ENCODE data around the gene HOXB7. TPM values are rescaled to one million over a fixed set of nuclear protein-coding genes. Genes with fewer than 3 reads are reported as not detected.

Gene HOXB7
- total RNA-seq, 1 donor from 2014 or later, result 8.5 TPM

- no peak for DNase-seq (ENCODE audit: low read depth, low spot score)
- peaks cover 8% of the 10 kb centered on the region for H3K4me1 Mint-ChIP-seq
- H3K4me3 Mint-ChIP-seq, result no peak overlapping the region
These were observed 28.3 kb upstream of the HOXB7 start for GRCh38 chr17:48639136-48639535.

GRCh38 chr17:48637323-48638260 lies 26.8 kb upstream of the HOXB7 start:
- H3K4me1 Mint-ChIP-seq, result peaks cover 8% of the 10 kb centered on the region
- no peak for TF ChIP-seq CTCF (conservative IDR thresholded peaks at IDR 0.05)
- H3K27ac Mint-ChIP-seq (ENCODE audit: unreplicated experiment), result no peak overlapping the region
- H3K4me3 Mint-ChIP-seq, result peak overlapping the region; percentile 54
- DNase-seq (ENCODE audit: low read depth, low spot score), result no peak
- no peaks in the 10 kb centered on the region for H3K36me3 Mint-ChIP-seq (ENCODE audit: low read depth)
- peaks cover 100% of the 10 kb centered on the region for H3K27me3 Mint-ChIP-seq (ENCODE audit: low read depth)
- H3K9me3 Mint-ChIP-seq, result no peaks in the 10 kb centered on the region

More at GRCh38 chr17:48639136-48639535, 28.3 kb upstream of the HOXB7 start:
- Mint-ChIP-seq H3K36me3 (ENCODE audit: low read depth) (no peaks in the 10 kb centered on the region), H3K27me3 (ENCODE audit: low read depth) (peaks cover 100% of the 10 kb centered on the region), H3K27ac (ENCODE audit: unreplicated experiment) (no peak overlapping the region), H3K9me3 (no peaks in the 10 kb centered on the region)
- TF ChIP-seq CTCF (conservative IDR thresholded peaks at IDR 0.05), result no peak

GRCh38 chr17:48636177-48637018 lies 25.6 kb upstream of the HOXB7 start:
- Mint-ChIP-seq H3K27me3 (ENCODE audit: low read depth) (peaks cover 100% of the 10 kb centered on the region), H3K4me3 (peak overlapping the region; percentile 73), H3K36me3 (ENCODE audit: low read depth) (no peaks in the 10 kb centered on the region), H3K27ac (ENCODE audit: unreplicated experiment) (no peak overlapping the region), H3K9me3 (no peaks in the 10 kb centered on the region), H3K4me1 (peaks cover 8% of the 10 kb centered on the region)
- TF ChIP-seq CTCF (conservative IDR thresholded peaks at IDR 0.05), result peak; percentile 76
- DNase-seq (ENCODE audit: low read depth, low spot score), result peak; percentile 96

GRCh38 chr17:48634493-48635208 lies 23.8 kb upstream of the HOXB7 start:
- peaks cover 2% of the 10 kb centered on the region for H3K36me3 Mint-ChIP-seq (ENCODE audit: low read depth)
- H3K27me3 Mint-ChIP-seq (ENCODE audit: low read depth), result peaks cover 100% of the 10 kb centered on the region
- H3K4me1 Mint-ChIP-seq, result peaks cover 8% of the 10 kb centered on the region
- no peak for DNase-seq (ENCODE audit: low read depth, low spot score)
- H3K9me3 Mint-ChIP-seq, result no peaks in the 10 kb centered on the region
- H3K27ac Mint-ChIP-seq (ENCODE audit: unreplicated experiment), result no peak overlapping the region
- no peak for TF ChIP-seq CTCF (conservative IDR thresholded peaks at IDR 0.05)
- H3K4me3 Mint-ChIP-seq, result peak overlapping the region; percentile 73

- Mint-ChIP-seq H3K27ac (ENCODE audit: unreplicated experiment) (no peak overlapping the region), H3K4me1 (peaks cover 8% of the 10 kb centered on the region), H3K36me3 (ENCODE audit: low read depth) (peaks cover 2% of the 10 kb centered on the region), H3K9me3 (no peaks in the 10 kb centered on the region), H3K27me3 (ENCODE audit: low read depth) (peaks cover 100% of the 10 kb centered on the region), H3K4me3 (peak overlapping the region; percentile 80)
- no peak for DNase-seq (ENCODE audit: low read depth, low spot score)
- no peak for TF ChIP-seq CTCF (conservative IDR thresholded peaks at IDR 0.05)
These were observed 22.5 kb upstream of the HOXB7 start for GRCh38 chr17:48633266-48633677.

Measured in neural crest cell (in vitro differentiated cells).